A549 (cell line): ENCODE results near the gene PCGF3. TPM values are rescaled to one million over a fixed set of nuclear protein-coding genes. Genes with fewer than 3 reads are reported as not detected.
"Not testable (repeated sequence)": the region's sequence is repeated elsewhere in the genome, so short reads cannot be mapped to it uniquely, and the experiment has no call there.

ENCODE experiments used
- ATAC-seq, 2 experiments: fragments of 200-7000 bp in 1 of 2; fragments of >200 bp in 1 of 2; cut with Nextera tagmentation in 1 of 2; cut with Tn5 transposase in 1 of 2; 3 replicates each; pipeline versions ENCODE4 v1.8.0 to v1.9.1; 2018 to 2020; ENCODE audit warnings: mild to moderate bottlenecking in 1 of 2, moderate library complexity in 1 of 2
- CTCF ChIA-PET: fragments of 300-600 bp; sonication (Branson Sonifier 250); formaldehyde crosslinking; extraction: SDS; loops from one replicate; lab custom pipeline; 2021; ENCODE audit warnings: antibody characterized with exemption, inconsistent platforms; lab: Yijun Ruan, JAX
- POLR2A ChIA-PET: fragments of 350-600 bp; formaldehyde crosslinking; extraction: SDS; loops from one replicate; lab custom pipeline; 2021; ENCODE audit warnings: antibody characterized with exemption, inconsistent platforms; lab: Yijun Ruan, JAX
- DNase-seq, 2 experiments: peaks; one replicate each; pipeline versions ENCODE4 v3.0.0 to v3.0.0-alpha.2; 2011 to 2016; ENCODE audit warnings: low read depth in 1 of 2, low spot score in 1 of 2
- FAIRE-seq: peaks from 2 replicates; lab custom pipeline; 2011; peaks lifted over from hg19 to GRCh38; lab: Jason Lieb, UNC
- H3K27ac ChIP-seq, 2 experiments: fragments of >200 bp; sonication (Bioruptor Twin); formaldehyde crosslinking; 3 replicates each; pipeline ENCODE4 v1.5.1; 2016 to 2017
- H3K4me1 ChIP-seq: fragments of >200 bp; sonication (Bioruptor Twin); formaldehyde crosslinking; 3 replicates; pipeline ENCODE4 v1.6.1; 2016
- H3K4me2 ChIP-seq: fragments of >200 bp; sonication (Bioruptor Twin); formaldehyde crosslinking; 3 replicates; pipeline ENCODE4 v1.6.1; 2016
- H3K4me3 ChIP-seq: fragments of >200 bp; sonication (Bioruptor Twin); formaldehyde crosslinking; 3 replicates; pipeline ENCODE4 v1.5.1; 2016
- H3K9me3 ChIP-seq: fragments of >200 bp; sonication (Bioruptor Twin); formaldehyde crosslinking; 3 replicates; pipeline ENCODE4 v1.6.1; 2016
- ATOH8 ChIP-seq: fragments of 250-450 bp; sonication (Bioruptor Pico); IDR thresholded peaks from 2 replicates; pipeline ENCODE4 v1.5.0; 2020; ENCODE audit warnings: low read depth, mild to moderate bottlenecking, moderate library complexity
- CHD4 ChIP-seq: fragments of 200-600 bp; sonication (generic); IDR thresholded peaks from 2 replicates; pipeline ENCODE4 v1.6.1; 2016; ENCODE audit warnings: antibody characterized with exemption, mild to moderate bottlenecking, borderline replicate concordance
- CTCF ChIP-seq: fragments of >200 bp; sonication (Bioruptor Twin); formaldehyde crosslinking; IDR thresholded peaks from 3 replicates; pipeline ENCODE4 v1.5.1; 2016
- ELK1 ChIP-seq: fragments of 150-350 bp; IDR thresholded peaks from 2 replicates; pipeline ENCODE4 v1.6.1; 2014; ENCODE audit warnings: low read depth, mild to moderate bottlenecking, low read length
- EP300 ChIP-seq, 2 experiments: fragments of >200 bp; sonication (Bioruptor Twin); formaldehyde crosslinking; IDR thresholded peaks; 2 replicates in 1 of 2; 3 replicates in 1 of 2; pipeline ENCODE4 v1.6.1; 2016 to 2017
- ESRRA ChIP-seq: fragments of 150-350 bp; IDR thresholded peaks from 2 replicates; pipeline ENCODE4 v1.6.1; 2014; ENCODE audit warnings: mild to moderate bottlenecking, low read length, borderline replicate concordance
- HEYL ChIP-seq: fragments of 250-450 bp; sonication (Bioruptor Pico); IDR thresholded peaks from 2 replicates; pipeline ENCODE4 v1.8.0; 2021; ENCODE audit warnings: mild to moderate bottlenecking, moderate library complexity
- HMGXB4 ChIP-seq: fragments of 250-450 bp; sonication (Bioruptor Pico); IDR thresholded peaks from 2 replicates; pipeline ENCODE4 v1.5.0; 2021; ENCODE audit warnings: mild to moderate bottlenecking, moderate library complexity, borderline replicate concordance
- JUN ChIP-seq, 2 experiments: fragments of >200 bp; sonication (Bioruptor Twin); formaldehyde crosslinking; IDR thresholded peaks; 2 replicates in 1 of 2; 3 replicates in 1 of 2; pipeline ENCODE4 v1.6.1; 2016 to 2017
- JUNB ChIP-seq: fragments of >200 bp; sonication (Bioruptor Twin); formaldehyde crosslinking; IDR thresholded peaks from 2 replicates; pipeline ENCODE4 v1.6.1; 2016
- MAFK ChIP-seq: fragments of 450-650 bp; IDR thresholded peaks from 2 replicates; pipeline ENCODE4 v1.6.1; 2014; ENCODE audit not compliant: partially characterized antibody
- MAX ChIP-seq: IDR thresholded peaks from 2 replicates; pipeline ENCODE4 v1.6.1; 2012
- MAZ ChIP-seq: fragments of 150-350 bp; IDR thresholded peaks from 2 replicates; pipeline ENCODE4 v1.6.1; 2014; ENCODE audit warnings: antibody characterized with exemption, low read depth, low read length, borderline replicate concordance
- NFE2L2 ChIP-seq: fragments of 150-350 bp; conservative IDR thresholded peaks from 2 replicates; pipeline ENCODE4 v1.6.1; 2014; ENCODE audit warnings: low read length
- NPAS2 ChIP-seq: fragments of 250-450 bp; sonication (Bioruptor Pico); IDR thresholded peaks from 2 replicates; pipeline ENCODE4 v1.8.0; 2022; ENCODE audit warnings: mild to moderate bottlenecking, moderate library complexity, borderline replicate concordance
- NR3C1 ChIP-seq: fragments of >200 bp; sonication (Bioruptor Twin); formaldehyde crosslinking; IDR thresholded peaks from 3 replicates; pipeline ENCODE4 v1.6.1; 2017
- REST ChIP-seq: fragments of 200-600 bp; sonication (generic); IDR thresholded peaks from 2 replicates; pipeline ENCODE4 v1.6.1; 2016; ENCODE audit warnings: antibody characterized with exemption, mild to moderate bottlenecking, moderate library complexity
- RNF2 ChIP-seq: fragments of 200-600 bp; sonication (generic); IDR thresholded peaks from 2 replicates; pipeline ENCODE4 v1.6.1; 2016; ENCODE audit warnings: low read depth, mild to moderate bottlenecking, antibody characterized with exemption, moderate library complexity, borderline replicate concordance
- SMC3 ChIP-seq: fragments of >200 bp; sonication (Bioruptor Twin); formaldehyde crosslinking; IDR thresholded peaks from 3 replicates; pipeline ENCODE4 v1.6.1; 2018; ENCODE audit warnings: inconsistent platforms
- ZFP36 ChIP-seq: fragments of 450-650 bp; IDR thresholded peaks from 2 replicates; pipeline ENCODE4 v1.6.1; 2014; ENCODE audit warnings: borderline replicate concordance; ENCODE audit not compliant: partially characterized antibody
- whole genome bisulfite sequencing: methylation state at CpG from one replicate; pipeline ENCODE4 v1.1.6; 2017; ENCODE audit errors: missing lambda C conversion rate; 5-methylcytosine and 5-hydroxymethylcytosine counted together
- polyA plus RNA-seq, 4 experiments: library from polyadenylated mRNA; depleted of rRNA in 3 of 4; stranded (reverse); fragments of >200 nt; fragmentation: RNase III in 1 of 4; extraction: RNeasy Plus Mini Kit Qiagen cat#74134 plus additional on column Dnase treatment in 1 of 4; gene quantifications; 2 replicates in 3 of 4; 3 replicates in 1 of 4; pipeline ENCODE4 v1.2.3, GENCODE V29; 2011 to 2017

Gene PCGF3
- polyA plus RNA-seq, 2 of the 4 experiments (the other 2 are of a cell fraction), result 15.9 to 21.0 TPM

GRCh38 chr4:773214-773613 lies 67.6 kb downstream of the PCGF3 start:
- Histone ChIP-seq H3K4me3 (no peak overlapping the region), H3K4me2 (no peak overlapping the region), H3K9me3 (no peaks in the 10 kb centered on the region), H3K4me1 (no peaks in the 10 kb centered on the region), H3K27ac (no peak overlapping the region)
- peak in 1 of 2 experiments; percentile 39; a peak in 3 of 6 replicates for ATAC-seq
- 88% methylated on average over 6 of the region's 9 CpGs for WGBS
- FAIRE-seq, result no peak
- TF ChIP-seq CHD4 (no peak), SMC3 (no peak), JUNB (no peak), HMGXB4 (CRISPR knock-in tag) (no peak), EP300 (IDR thresholded peaks at IDR 0.05) (no peak), CTCF (no peak), NPAS2 (no peak), ZFP36 (no peak), NFE2L2 (no peak), HEYL (CRISPR knock-in tag) (no peak), JUN (IDR thresholded peaks at IDR 0.05) (no peak), MAX (no peak), NR3C1 (no peak), ELK1 (no peak), RNF2 (no peak), MAFK (no peak), MAZ (no peak), ESRRA (no peak), ATOH8 (CRISPR knock-in tag) (no peak), REST (no peak)
- CTCF ChIA-PET, result no interaction called here
- POLR2A ChIA-PET, result no interaction called here
- DNase-seq, result no peak

- WGBS, result 89% methylated on average over 30 of the region's 30 CpGs
- DNase-seq, H3K9me3 ChIP-seq, H3K4me1 ChIP-seq, FAIRE-seq, ATAC-seq, H3K27ac ChIP-seq, H3K4me3 ChIP-seq, H3K4me2 ChIP-seq, POLR2A ChIA-PET: not testable (repeated sequence)
- CTCF ChIA-PET, result interaction anchor here (0.6 to 3.0 kb wide), 3 partner anchors 10 to 34 kb away, joined by 3 to 8 read pairs (median 5); no protein-coding TSS in a partner anchor
Observed at GRCh38 chr4:774419-775092, 68.9 kb downstream of the PCGF3 start.

GRCh38 chr4:775485-775884 lies 69.9 kb downstream of the PCGF3 start:
- H3K4me2 ChIP-seq, DNase-seq, H3K4me1 ChIP-seq, POLR2A ChIA-PET, H3K9me3 ChIP-seq, FAIRE-seq, H3K27ac ChIP-seq, ATAC-seq, H3K4me3 ChIP-seq: not testable (repeated sequence)
- 100% methylated on average over 2 of the region's 2 CpGs for WGBS
- CTCF ChIA-PET, result interaction anchor here (2.1 to 3.0 kb wide), 2 partner anchors 11 to 33 kb away, joined by 5 to 8 read pairs; no protein-coding TSS in a partner anchor
